Measurements from ENCODE around the gene RPS6KA2.

The RPS6KA2 gene

GRCh38 chr6:166656230-166657151 is 29.4 kb upstream of the RPS6KA2 start:
- DNase-seq (ENCODE audit: low read depth), result no peak

GRCh38 chr6:166655713-166656229 is 28.7 kb upstream of the RPS6KA2 start:
- no peak for DNase-seq (ENCODE audit: low read depth)

DNA sequence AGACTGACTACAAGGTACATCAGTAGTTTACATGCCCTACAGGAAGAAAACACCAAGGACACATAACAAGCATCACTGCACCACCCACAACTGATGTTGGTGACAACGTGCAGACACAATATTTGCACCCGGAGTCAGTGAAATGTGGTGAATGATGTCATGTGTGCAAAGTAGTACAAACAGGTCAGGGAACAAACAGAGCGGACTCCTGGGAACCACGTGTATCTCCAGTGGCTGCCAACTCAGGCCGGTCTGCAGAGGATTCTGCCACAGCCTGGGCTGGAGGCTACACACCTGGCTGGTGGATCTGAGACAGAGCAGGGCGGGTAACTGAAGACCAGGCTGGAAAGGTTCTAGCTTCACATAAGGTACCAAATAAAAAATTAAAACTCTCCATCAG is 28.2 kb upstream of the RPS6KA2 start:
- no peak for DNase-seq (ENCODE audit: low read depth)

GRCh38 chr6:166654573-166654972 is 27.5 kb upstream of the RPS6KA2 start:
- no peak for DNase-seq (ENCODE audit: low read depth)

- DNase-seq (ENCODE audit: low read depth), result no peak
Observed at GRCh38 chr6:166653639-166653941, 26.5 kb upstream of the RPS6KA2 start.

- DNase-seq (ENCODE audit: low read depth), result no peak
Observed at GRCh38 chr6:166650824-166651807, 24.1 kb upstream of the RPS6KA2 start.

DNA sequence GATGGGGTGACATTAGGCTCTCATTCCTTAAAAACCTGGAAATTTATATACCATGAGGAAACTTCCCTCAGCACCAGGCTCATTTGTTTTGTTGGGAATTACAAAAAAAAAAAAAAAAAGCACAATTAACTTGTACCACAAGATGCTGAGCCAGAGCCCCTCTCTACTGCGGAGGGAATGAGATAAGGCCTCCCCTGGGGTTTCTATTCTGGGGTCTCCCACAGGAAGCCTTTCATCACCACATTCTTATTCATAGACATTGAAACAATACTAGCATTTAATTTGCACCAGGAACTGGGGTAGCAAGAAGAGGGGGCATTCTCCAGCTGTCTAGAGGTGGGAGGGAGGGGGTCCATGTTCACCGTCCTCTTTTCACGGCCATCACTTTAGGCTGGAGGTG is 23.0 kb upstream of the RPS6KA2 start:
- no peak for DNase-seq (ENCODE audit: low read depth)

DNA sequence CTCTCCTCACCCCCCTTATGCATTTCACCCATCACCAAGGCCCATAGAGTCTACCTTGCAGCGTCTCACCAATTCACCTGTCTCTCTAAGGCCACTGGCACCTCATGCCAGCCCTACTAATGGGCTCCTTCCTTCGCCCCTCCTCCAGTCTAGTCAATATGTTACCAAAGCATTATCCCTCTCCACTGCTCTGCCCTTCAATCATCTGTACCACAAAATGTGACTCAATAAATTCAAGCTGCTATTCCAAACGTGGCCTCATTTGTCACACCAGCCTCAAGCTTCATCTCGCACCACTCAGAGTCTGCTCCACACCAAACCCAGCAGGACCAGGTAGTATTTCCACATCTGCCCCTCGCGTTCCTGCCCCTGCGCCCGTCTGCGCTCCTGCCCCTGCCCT is 21.8 kb upstream of the RPS6KA2 start:
- DNase-seq (ENCODE audit: low read depth), result no peak

DNA sequence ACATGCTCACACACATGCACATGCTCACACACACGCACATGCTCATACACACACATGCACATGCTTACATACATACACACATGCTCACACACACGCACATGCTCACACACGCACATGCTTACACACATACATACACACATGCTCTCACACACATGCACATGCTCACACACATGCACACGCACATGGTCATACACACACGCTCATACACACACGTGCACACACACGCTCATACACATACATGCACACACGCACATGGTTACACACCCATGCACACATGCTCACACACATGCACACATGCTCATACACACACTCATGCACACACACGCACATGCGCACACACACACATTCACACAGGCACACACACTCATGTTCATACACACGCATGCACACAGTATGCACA is 20.8 kb upstream of the RPS6KA2 start:
- DNase-seq (ENCODE audit: low read depth), result no peak

GRCh38 chr6:166646716-166647115 is 19.7 kb upstream of the RPS6KA2 start:
- no peak for DNase-seq (ENCODE audit: low read depth)

GRCh38 chr6:166645896-166646295 is 18.8 kb upstream of the RPS6KA2 start:
- no peak for DNase-seq (ENCODE audit: low read depth)

DNA sequence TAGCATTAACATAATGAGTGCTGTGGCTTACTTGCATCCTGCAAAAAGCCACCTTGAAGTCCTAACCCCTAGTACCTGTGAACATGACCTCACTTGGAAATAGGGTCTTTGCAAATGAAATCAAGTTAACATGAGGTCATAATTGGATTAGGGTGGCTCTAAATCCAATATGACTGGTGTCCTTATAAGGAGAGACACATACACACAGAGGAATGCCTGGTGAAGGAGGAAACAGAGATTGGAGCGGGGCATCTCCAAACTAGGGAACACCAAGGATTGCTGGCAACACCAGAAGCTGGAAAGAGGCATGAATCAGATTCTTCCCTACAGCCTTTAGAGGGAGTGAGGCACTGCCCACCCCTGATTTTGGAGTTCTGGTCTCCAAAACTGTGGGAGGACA is 17.6 kb upstream of the RPS6KA2 start:
- DNase-seq (ENCODE audit: low read depth), result no peak

GRCh38 chr6:166643891-166644590 is 17.0 kb upstream of the RPS6KA2 start:
- no peak for DNase-seq (ENCODE audit: low read depth)

DNA sequence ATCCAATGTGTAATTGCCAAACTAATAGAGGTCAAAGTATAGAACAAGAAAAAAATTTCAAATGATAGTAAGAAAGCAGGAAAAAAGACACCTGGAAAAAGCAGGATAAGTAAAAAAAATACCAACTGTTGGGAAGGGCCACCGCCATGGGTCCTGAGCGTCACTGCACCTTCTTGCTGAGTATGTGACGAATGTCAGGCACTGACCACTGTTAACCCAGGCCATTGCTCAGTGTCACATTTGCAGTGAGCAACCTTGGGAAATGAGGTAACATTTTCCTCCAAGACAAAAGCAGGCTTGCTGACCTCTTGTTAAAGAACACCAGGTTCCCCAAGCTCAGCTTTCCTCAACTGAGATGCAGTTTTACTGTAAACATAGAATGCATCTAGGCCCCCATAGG is 15.6 kb upstream of the RPS6KA2 start:
- no peak for DNase-seq (ENCODE audit: low read depth)

DNA sequence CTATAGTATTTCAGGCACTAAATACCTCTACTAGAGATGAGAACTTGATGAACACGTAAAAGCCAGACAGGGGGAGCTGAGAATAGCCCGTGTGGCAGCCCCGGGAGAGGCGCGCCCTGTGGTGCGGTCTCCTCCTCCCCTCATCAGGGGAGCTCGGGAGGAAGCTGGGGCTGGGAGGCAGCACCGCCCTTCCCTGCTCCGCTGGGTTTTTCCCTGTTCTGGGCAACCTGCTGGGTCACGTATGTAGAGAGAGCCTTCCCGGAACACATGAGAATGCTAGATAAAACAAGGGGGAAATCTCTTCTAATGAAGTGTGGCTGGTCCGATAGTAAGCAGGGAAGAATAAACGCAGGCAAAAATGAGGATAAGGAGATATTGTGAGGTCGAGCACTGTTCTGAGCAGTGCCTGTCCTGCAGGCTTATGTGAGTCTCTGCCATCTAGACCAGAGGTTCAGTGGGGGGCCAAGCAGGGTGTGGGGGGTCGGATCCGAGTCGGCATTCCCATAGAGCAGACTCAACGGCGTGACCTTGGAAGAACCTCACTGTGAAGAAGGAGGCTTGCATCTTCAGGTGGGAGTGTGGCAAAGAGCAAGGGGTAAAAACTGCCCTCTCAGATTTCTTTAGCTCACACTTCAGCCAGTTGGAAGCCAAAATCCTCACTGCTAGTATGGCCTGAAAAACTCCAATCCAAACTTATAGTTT is 13.4 kb upstream of the RPS6KA2 start:
- no peak for DNase-seq (ENCODE audit: low read depth)

GRCh38 chr6:166639921-166640320 is 12.9 kb upstream of the RPS6KA2 start:
- no peak for DNase-seq (ENCODE audit: low read depth)

GRCh38 chr6:166638573-166638964 is 11.5 kb upstream of the RPS6KA2 start:
- DNase-seq (ENCODE audit: low read depth), result no peak

GRCh38 chr6:166637812-166638572 is 10.9 kb upstream of the RPS6KA2 start:
- DNase-seq (ENCODE audit: low read depth), result no peak

GRCh38 chr6:166636934-166637333 is 9.9 kb upstream of the RPS6KA2 start:
- no peak for DNase-seq (ENCODE audit: low read depth)

DNA sequence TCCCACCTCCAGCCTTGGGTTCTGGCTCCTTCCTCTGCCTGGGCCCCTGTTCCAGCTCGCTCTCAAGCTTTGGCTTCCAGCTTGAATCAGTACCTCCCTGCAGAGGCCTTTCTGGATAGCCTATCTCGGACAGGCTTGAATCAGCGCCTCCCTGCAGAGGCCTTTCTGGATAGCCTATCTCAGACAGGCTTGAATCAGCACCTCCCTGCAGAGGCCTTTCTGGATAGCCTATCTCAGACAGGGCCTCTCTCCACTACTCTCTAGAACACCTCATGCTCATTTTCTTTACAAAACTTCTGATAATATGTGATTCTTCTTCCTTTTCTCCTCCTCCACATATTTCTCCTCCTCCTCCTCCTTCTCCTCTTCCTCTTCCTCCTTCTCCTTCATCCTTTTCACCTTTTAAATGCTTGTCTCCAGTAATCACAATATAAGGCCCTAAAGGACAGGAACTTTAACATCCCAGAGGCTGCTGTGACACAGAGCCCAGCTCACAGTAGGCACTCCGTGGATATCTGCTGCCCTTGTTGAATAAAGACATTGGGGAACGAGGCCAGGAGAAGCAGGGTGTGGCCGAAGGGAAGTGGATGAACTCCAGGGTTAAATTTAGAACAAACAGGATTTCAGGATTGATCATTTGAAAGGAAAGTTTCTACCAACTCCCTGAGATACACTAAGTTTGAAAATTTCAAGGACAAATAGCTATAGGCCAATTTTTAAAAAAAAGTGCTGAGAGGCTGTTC is 9.3 kb upstream of the RPS6KA2 start:
- DNase-seq (ENCODE audit: low read depth), result no peak
